ENCODE measurements around the gene GNMT. TPM values are rescaled to one million over a fixed set of nuclear protein-coding genes. Genes with fewer than 3 reads are reported as not detected.

GNMT gene
- total RNA-seq, 4 donors from 2014 or later, result 0.79 to 3.7 TPM; not detected in 2

GRCh38 chr6:42978839-42979522 is 18.4 kb downstream of the GNMT start, which contains the start of gene PEX6:
Gene PEX6 (minus strand): TSS chr6:42979181. CDS start chr6:42979150, 31 bp downstream.
- Histone ChIP-seq H3K4me3 (peak within 1 kb of the TSS; percentile 72), H3K27me3 (no peaks in the 10 kb centered on the region), H3K4me1 (peaks cover 29% of the 10 kb centered on the region), H3K36me3 (no peaks in the 10 kb centered on the region), H3K27ac (peak within 1 kb of the TSS; percentile 87), H3K9me3 (no peaks in the 10 kb centered on the region)
- peak in 2 of 3 donors; percentile 55 to 80 for TF ChIP-seq POLR2AphosphoS5 (IDR thresholded peaks at IDR 0.05)
- TF ChIP-seq CTCF (IDR thresholded peaks at IDR 0.05), result no peak
- TF ChIP-seq EP300 (IDR thresholded peaks at IDR 0.05), result no peak
- peak in 1 of 2 donors; percentile 57 for TF ChIP-seq POLR2A (IDR thresholded peaks at IDR 0.05)
- 2% methylated on average over 17 of the region's 59 CpGs for WGBS
- peak; percentile 95 to 97 for DNase-seq (ENCODE audit: low spot score in 2 of 2)

GRCh38 chr6:42979523-42980177 is 19.1 kb downstream of the GNMT start:
- Histone ChIP-seq H3K27ac (peak overlapping the region; percentile 87), H3K4me1 (peaks cover 29% of the 10 kb centered on the region), H3K36me3 (no peaks in the 10 kb centered on the region), H3K27me3 (no peaks in the 10 kb centered on the region), H3K4me3 (peak overlapping the region; percentile 72), H3K9me3 (no peaks in the 10 kb centered on the region)
- TF ChIP-seq POLR2AphosphoS5 (IDR thresholded peaks at IDR 0.05) (no peak), EP300 (IDR thresholded peaks at IDR 0.05) (no peak), POLR2A (IDR thresholded peaks at IDR 0.05) (no peak), CTCF (IDR thresholded peaks at IDR 0.05) (no peak)
- no peak for DNase-seq (ENCODE audit: low spot score in 2 of 2)
- 36% methylated on average over 9 of the region's 9 CpGs for WGBS

- Histone ChIP-seq H3K27ac (no peak overlapping the region), H3K4me3 (no peak overlapping the region), H3K4me1 (peaks cover 45% of the 10 kb centered on the region), H3K9me3 (no peaks in the 10 kb centered on the region), H3K27me3 (no peaks in the 10 kb centered on the region), H3K36me3 (no peaks in the 10 kb centered on the region)
- 86% methylated on average over 5 of the region's 5 CpGs for WGBS
- no peak for DNase-seq (ENCODE audit: low spot score in 2 of 2)
- no peak for TF ChIP-seq EP300 (IDR thresholded peaks at IDR 0.05)
- no peak for TF ChIP-seq POLR2AphosphoS5 (IDR thresholded peaks at IDR 0.05)
- TF ChIP-seq POLR2A (IDR thresholded peaks at IDR 0.05), result no peak
- no peak for TF ChIP-seq CTCF (IDR thresholded peaks at IDR 0.05)
Measured at GRCh38 chr6:42981836-42982235, 21.3 kb downstream of the GNMT start.

GRCh38 chr6:42984001-42984923 is 23.7 kb downstream of the GNMT start, which contains the start of gene PPP2R5D:
Gene PPP2R5D (plus strand): TSS chr6:42984570. CDS start chr6:42984678, 108 bp downstream.
- peaks cover 4% of the 10 kb centered on the region for H3K36me3 ChIP-seq
- peak; percentile 99 for DNase-seq (ENCODE audit: low spot score in 2 of 2)
- under 1% methylated on average over 52 of the region's 59 CpGs for WGBS
- H3K4me1 ChIP-seq, result peaks cover 59% of the 10 kb centered on the region
- peak in 1 of 2 donors; percentile 70 for TF ChIP-seq POLR2A (IDR thresholded peaks at IDR 0.05)
- peak in 2 of 3 donors; percentile 17 to 36 for TF ChIP-seq POLR2AphosphoS5 (IDR thresholded peaks at IDR 0.05)
- no peak for TF ChIP-seq CTCF (IDR thresholded peaks at IDR 0.05)
- no peak for TF ChIP-seq EP300 (IDR thresholded peaks at IDR 0.05)
- peak within 1 kb of the TSS; percentile 75 for H3K4me3 ChIP-seq
- H3K27ac ChIP-seq, result peak within 1 kb of the TSS; percentile 83
- no peaks in the 10 kb centered on the region for H3K9me3 ChIP-seq
- H3K27me3 ChIP-seq, result no peaks in the 10 kb centered on the region

Data from suprapubic skin (tissue), 4 donors.